ENCODE data around the gene PABPC1L.

DNA sequence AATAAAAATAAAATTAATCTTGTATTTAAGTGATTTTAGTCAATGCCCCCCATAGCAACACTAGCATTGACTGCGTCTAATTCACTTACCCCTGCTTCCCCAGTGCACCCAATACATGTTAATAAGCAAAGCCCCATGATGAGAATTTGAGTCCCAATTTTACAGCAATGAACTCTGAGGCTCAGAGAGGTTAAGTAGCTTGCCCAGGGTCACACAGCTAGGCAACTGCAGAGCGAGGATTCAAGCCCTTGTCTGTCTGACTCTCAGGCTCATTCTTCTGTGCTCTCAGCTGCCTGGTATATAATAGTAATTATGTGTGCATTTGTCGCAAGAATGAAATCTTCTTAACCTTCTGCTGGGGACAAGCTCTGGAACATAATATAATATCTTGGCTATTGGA, 8.5 kb downstream of the PABPC1L start:
- TF ChIP-seq, protein P1, sequence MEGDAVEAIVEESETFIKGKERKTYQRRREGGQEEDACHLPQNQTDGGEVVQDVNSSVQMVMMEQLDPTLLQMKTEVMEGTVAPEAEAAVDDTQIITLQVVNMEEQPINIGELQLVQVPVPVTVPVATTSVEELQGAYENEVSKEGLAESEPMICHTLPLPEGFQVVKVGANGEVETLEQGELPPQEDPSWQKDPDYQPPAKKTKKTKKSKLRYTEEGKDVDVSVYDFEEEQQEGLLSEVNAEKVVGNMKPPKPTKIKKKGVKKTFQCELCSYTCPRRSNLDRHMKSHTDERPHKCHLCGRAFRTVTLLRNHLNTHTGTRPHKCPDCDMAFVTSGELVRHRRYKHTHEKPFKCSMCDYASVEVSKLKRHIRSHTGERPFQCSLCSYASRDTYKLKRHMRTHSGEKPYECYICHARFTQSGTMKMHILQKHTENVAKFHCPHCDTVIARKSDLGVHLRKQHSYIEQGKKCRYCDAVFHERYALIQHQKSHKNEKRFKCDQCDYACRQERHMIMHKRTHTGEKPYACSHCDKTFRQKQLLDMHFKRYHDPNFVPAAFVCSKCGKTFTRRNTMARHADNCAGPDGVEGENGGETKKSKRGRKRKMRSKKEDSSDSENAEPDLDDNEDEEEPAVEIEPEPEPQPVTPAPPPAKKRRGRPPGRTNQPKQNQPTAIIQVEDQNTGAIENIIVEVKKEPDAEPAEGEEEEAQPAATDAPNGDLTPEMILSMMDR (IDR thresholded peaks at IDR 0.05), result no peak
- TF ChIP-seq POLR2A (IDR thresholded peaks at IDR 0.05), result no peak
